ENCODE results near the gene RIN2. TPM values are rescaled to one million over a fixed set of nuclear protein-coding genes. Genes with fewer than 3 reads are reported as not detected.

RIN2 gene
- total and polyA plus RNA-seq, 9 of the 15 experiments (the other 6 are each of a cell fraction or from before 2014, with no cell fraction given): 0.09 TPM; not detected in 8

- no TSS peak for BruUV-seq (replicated peaks)
- DNase-seq (ENCODE audit: extremely low read depth in 1 of 4, low spot score in 3 of 4): no peak
- FAIRE-seq: no peak
- H3K4me2 ChIP-seq (ENCODE audit: insufficient read depth, low read length): no peak overlapping the region
- ChIA-PET CTCF (ENCODE audit: low intra/inter-chr PET ratio) (no interaction called here), POLR2A (no interaction called here)
- no peak overlapping the region for H3K9ac ChIP-seq (ENCODE audit: insufficient read depth in 1 of 2, low read depth in 2 of 2, low read length in 2 of 2)
- no peaks in the 10 kb centered on the region for H3K4me1 ChIP-seq (replicated peaks in 1 of 2; ENCODE audit: control insufficient read depth in 2 of 2, insufficient read depth in 2 of 2, low read length in 2 of 2)
- TF ChIP-seq SMAD4 (CRISPR knock-in tag; conservative IDR thresholded peaks at IDR 0.05): no peak
- no peak for TF ChIP-seq ZBTB1 (CRISPR knock-in tag; IDR thresholded peaks at IDR 0.05; ENCODE audit: borderline replicate concordance, low read depth)
- H3K79me2 ChIP-seq (ENCODE audit: control insufficient read depth, insufficient read depth, low read length): no peaks in the 10 kb centered on the region
- no peak overlapping the region for H3K27ac ChIP-seq (ENCODE audit: extremely low read depth, low read depth, low read length)
- no peaks in the 10 kb centered on the region for H3K36me3 ChIP-seq (ENCODE audit: control insufficient read depth, insufficient read depth, low read length)
- in situ Hi-C loops (cut with MboI) (no loop called here), intact Hi-C loops (cut with micrococcal nuclease) (no loop called here)
- H3K9me1 ChIP-seq (ENCODE audit: control insufficient read depth, insufficient read depth, low read length): no peaks in the 10 kb centered on the region
- no peaks in the 10 kb centered on the region; a peak in 1 of 5 replicates for H3K27me3 ChIP-seq (ENCODE audit: control insufficient read depth in 2 of 2, insufficient read depth in 2 of 2, low read length in 2 of 2)
- ATAC-seq: no peak
- no peak overlapping the region for H2AFZ ChIP-seq (ENCODE audit: low read depth, low read length)
- H3K4me3 ChIP-seq: no peak overlapping the region
- H3K9me3 ChIP-seq (replicated peaks; ENCODE audit: control insufficient read depth, insufficient read depth, low read depth, low read length): no peaks in the 10 kb centered on the region
- H4K20me1 ChIP-seq (replicated peaks; ENCODE audit: control insufficient read depth, insufficient read depth, low read length): no peaks in the 10 kb centered on the region
These were observed 49.3 kb downstream of the RIN2 start for GRCh38 chr20:19807191-19807945.
